Progenitor cell of endocrine pancreas (in vitro differentiated cells): ENCODE data around the gene SLC1A4. TPM values are rescaled to one million over a fixed set of nuclear protein-coding genes. Genes with fewer than 3 reads are reported as not detected.
"Not testable (repeated sequence)": the region's sequence is repeated elsewhere in the genome, so short reads cannot be mapped to it uniquely, and the experiment has no call there.

ENCODE experiments used
- DNase-seq: peaks from one replicate; pipeline ENCODE4 v3.0.0; 2021; ENCODE audit warnings: low spot score; ENCODE audit not compliant: unreplicated experiment
- H3K27ac Mint-ChIP-seq: 2 replicates; pipeline ENCODE4 v1.8.0; 2021; ENCODE audit warnings: mild to moderate bottlenecking, moderate library complexity, mixed read lengths
- H3K27me3 Mint-ChIP-seq: 2 replicates; pipeline ENCODE4 v1.8.0; 2021; ENCODE audit warnings: mixed read lengths
- H3K36me3 Mint-ChIP-seq: 2 replicates; pipeline ENCODE4 v1.8.0; 2022; ENCODE audit warnings: mixed read lengths; ENCODE audit not compliant: insufficient read depth
- H3K4me1 Mint-ChIP-seq: 2 replicates; pipeline ENCODE4 v1.8.0; 2021; ENCODE audit warnings: low read depth, mixed read lengths
- H3K4me3 Mint-ChIP-seq: 2 replicates; pipeline ENCODE4 v1.8.0; 2021; ENCODE audit warnings: low read depth, mild to moderate bottlenecking, moderate library complexity, mixed read lengths
- H3K9me3 Mint-ChIP-seq: 2 replicates; pipeline ENCODE4 v1.8.0; 2021; ENCODE audit warnings: low read depth, mixed read lengths
- total RNA-seq: library from RNA; stranded (reverse); gene quantifications from 2 replicates; pipeline ENCODE4 v1.2.1, GENCODE V29; 2021
- TF ChIP-seq, protein P1 (sequence below): fragments of 200-600 bp; sonication (generic); IDR thresholded peaks from one replicate; pipeline ENCODE4 v1.5.0; 2021; ENCODE audit warnings: antibody characterized with exemption, mild to moderate bottlenecking; ENCODE audit not compliant: unreplicated experiment

Gene SLC1A4
- total RNA-seq, 1 donor from 2014 or later = 12.5 TPM

DNA sequence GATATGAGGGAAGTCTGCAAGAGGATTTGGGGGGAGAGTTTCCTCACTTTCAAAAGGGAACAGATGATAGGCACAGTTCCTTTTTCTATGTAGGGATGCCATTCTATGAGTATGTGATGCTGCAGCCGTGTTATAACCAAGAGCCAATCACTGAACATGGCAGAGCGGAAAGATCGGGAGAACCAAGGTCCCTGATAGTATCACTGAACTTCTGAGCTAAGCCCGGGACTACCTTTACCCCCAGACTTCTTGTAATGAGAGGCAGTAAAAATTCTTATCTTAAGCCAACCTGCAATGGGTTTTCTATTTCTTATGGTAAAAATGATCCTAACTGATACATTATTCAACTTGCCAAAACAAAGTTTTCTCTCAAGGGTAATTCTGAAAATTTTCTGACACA is 21.6 kb upstream of the SLC1A4 start:
- Mint-ChIP-seq H3K27ac (no peak overlapping the region), H3K9me3 (peaks cover 3% of the 10 kb centered on the region), H3K4me3 (no peak overlapping the region), H3K27me3 (no peaks in the 10 kb centered on the region), H3K36me3 (peaks cover 7% of the 10 kb centered on the region), H3K4me1 (no peaks in the 10 kb centered on the region)
- no peak for DNase-seq
- TF ChIP-seq, protein P1, sequence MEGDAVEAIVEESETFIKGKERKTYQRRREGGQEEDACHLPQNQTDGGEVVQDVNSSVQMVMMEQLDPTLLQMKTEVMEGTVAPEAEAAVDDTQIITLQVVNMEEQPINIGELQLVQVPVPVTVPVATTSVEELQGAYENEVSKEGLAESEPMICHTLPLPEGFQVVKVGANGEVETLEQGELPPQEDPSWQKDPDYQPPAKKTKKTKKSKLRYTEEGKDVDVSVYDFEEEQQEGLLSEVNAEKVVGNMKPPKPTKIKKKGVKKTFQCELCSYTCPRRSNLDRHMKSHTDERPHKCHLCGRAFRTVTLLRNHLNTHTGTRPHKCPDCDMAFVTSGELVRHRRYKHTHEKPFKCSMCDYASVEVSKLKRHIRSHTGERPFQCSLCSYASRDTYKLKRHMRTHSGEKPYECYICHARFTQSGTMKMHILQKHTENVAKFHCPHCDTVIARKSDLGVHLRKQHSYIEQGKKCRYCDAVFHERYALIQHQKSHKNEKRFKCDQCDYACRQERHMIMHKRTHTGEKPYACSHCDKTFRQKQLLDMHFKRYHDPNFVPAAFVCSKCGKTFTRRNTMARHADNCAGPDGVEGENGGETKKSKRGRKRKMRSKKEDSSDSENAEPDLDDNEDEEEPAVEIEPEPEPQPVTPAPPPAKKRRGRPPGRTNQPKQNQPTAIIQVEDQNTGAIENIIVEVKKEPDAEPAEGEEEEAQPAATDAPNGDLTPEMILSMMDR = no peak

DNA sequence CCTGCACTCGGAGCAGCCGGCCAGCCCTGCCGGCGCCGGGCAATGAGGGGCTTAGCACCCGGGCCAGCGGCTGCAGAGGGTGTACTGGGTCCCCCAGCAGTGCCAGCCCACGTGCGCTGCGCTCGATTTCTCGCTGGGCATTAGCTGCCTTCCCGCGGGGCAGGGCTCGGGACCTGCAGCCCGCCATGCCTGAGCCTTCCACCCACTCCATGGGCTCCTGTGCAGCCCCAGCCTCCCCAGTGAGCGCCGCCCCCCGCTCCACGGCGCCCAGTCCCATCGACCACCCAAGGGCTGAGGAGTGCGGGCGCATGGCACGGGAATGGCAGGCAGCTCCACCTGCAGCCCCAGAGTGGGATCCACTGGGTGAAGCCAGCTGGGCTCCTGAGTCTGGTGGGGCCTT is 20.1 kb upstream of the SLC1A4 start:
- not testable (repeated sequence) for H3K4me3 Mint-ChIP-seq, H3K36me3 Mint-ChIP-seq, H3K9me3 Mint-ChIP-seq, H3K4me1 Mint-ChIP-seq, DNase-seq, H3K27me3 Mint-ChIP-seq, H3K27ac Mint-ChIP-seq

DNA sequence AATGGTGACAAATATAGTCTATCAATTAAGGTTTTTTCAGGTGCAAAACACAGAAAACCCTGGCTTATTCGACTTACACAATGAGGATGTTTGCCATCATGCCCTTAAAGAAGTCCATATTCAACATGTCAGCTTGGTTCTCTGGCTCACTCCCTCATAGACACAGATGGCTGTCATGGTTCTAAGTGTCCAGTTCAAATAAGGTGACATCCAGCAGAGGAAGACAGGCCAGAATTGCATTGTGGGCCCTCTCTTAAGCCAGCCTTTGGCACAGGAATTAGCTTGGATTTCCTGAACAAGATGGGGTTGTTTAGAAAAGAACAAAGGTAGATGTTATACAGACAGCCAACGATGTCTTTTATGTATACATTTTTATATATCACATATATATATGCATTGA is 18.7 kb upstream of the SLC1A4 start:
- peaks cover 7% of the 10 kb centered on the region for H3K36me3 Mint-ChIP-seq
- TF ChIP-seq, protein P1 = no peak

DNA sequence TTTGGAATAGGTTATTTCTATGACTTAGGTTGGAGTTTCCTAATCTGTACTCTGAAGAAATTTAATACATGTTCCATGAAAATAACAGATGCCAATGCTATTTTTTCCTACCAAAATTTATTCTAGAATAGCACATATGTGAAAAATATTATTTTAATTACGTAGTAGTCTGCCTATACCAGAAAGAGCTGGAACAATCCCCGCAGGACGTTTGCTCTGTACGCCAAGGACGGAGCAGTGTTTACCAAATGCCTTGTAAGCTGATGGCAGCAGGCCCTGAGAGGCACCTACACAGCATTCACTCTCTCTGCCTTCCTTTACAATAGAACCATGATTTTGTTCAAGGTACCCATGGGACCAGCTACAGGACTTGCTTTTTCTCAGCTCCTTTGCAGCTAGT is 16.8 kb upstream of the SLC1A4 start:
- no peak for DNase-seq
- Mint-ChIP-seq H3K36me3 (peaks cover 7% of the 10 kb centered on the region), H3K9me3 (peaks cover 3% of the 10 kb centered on the region), H3K4me3 (no peak overlapping the region), H3K27me3 (peaks cover 3% of the 10 kb centered on the region), H3K27ac (no peak overlapping the region), H3K4me1 (peaks cover under 1% of the 10 kb centered on the region)
- TF ChIP-seq, protein P1 = no peak

More for the DNA sequence above, 18.7 kb upstream of the SLC1A4 start:
- Mint-ChIP-seq H3K27ac (no peak overlapping the region), H3K4me1 (no peaks in the 10 kb centered on the region), H3K4me3 (no peak overlapping the region), H3K9me3 (peaks cover 3% of the 10 kb centered on the region), H3K27me3 (no peaks in the 10 kb centered on the region)
- no peak for DNase-seq

DNA sequence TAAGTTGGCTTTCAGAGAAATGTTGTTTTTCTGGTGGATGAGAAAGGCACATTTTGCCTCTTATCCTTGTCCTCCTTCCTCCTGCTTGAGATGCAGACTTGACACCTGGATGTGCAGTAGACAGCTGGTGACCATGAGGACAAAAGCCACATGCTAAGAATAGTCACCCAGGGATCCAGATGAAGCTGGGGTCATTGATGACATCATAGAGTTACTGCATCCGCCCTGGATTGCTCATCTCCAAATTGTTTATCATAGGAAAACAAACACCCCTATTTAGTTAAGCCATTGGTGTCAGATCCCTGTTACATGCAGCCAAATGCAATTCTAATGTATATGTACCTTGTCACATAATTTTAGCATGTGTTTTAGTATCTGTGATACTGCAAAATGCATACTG is 16.3 kb upstream of the SLC1A4 start:
- Mint-ChIP-seq H3K36me3 (peaks cover 7% of the 10 kb centered on the region), H3K9me3 (peaks cover 3% of the 10 kb centered on the region), H3K4me1 (peaks cover 3% of the 10 kb centered on the region), H3K27me3 (peaks cover 3% of the 10 kb centered on the region), H3K4me3 (no peak overlapping the region), H3K27ac (no peak overlapping the region)
- no peak for DNase-seq
- TF ChIP-seq, protein P1 = no peak

DNA sequence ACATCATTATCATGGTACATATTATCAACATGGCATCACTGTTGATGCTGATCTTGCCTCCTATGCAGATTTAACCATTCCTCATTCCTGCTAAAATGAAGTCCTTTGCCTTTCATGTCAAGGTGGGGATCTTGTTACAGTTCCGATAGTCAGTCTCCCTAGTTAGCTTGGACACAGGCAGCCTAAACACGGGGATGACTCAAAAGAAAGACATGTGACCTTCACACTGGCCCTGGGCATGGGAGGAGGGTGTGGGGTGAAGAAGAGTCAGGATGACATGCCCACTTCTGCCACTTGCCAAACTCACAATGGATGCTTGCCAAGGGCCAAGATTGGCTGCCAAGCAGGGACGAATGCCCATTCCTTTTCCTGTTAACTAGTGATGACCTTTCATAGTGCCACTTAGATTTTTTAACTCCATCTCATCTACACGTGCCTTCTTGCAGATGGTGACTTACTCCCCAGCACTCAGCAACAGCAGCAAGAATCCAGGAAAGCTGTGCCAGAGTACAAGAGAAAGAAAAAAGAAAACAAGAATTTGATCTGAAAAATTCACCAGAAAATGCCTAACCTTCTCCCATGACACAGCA is 13.9 kb upstream of the SLC1A4 start:
- Mint-ChIP-seq H3K27ac (no peak overlapping the region), H3K36me3 (no peaks in the 10 kb centered on the region), H3K9me3 (no peaks in the 10 kb centered on the region), H3K4me3 (no peak overlapping the region), H3K27me3 (peaks cover 3% of the 10 kb centered on the region), H3K4me1 (peaks cover 3% of the 10 kb centered on the region)
- TF ChIP-seq, protein P1 = no peak
- no peak for DNase-seq
